ENCODE results near the gene SPINK1. TPM values are rescaled to one million over a fixed set of nuclear protein-coding genes. Genes with fewer than 3 reads are reported as not detected.

The SPINK1 gene
- total RNA-seq, 1 donor from 2014 or later, result not detected

GRCh38 chr5:147856801-147857200 lies 25.3 kb upstream of the SPINK1 start:
- Histone ChIP-seq H3K9me3 (no peaks in the 10 kb centered on the region), H3K36me3 (no peaks in the 10 kb centered on the region), H3K4me3 (no peak overlapping the region), H3K27ac (no peak overlapping the region), H3K27me3 (no peaks in the 10 kb centered on the region), H3K4me1 (no peaks in the 10 kb centered on the region)
- DNase-seq, result no peak
- intact Hi-C loops (cut with DNase I), result no loop called here
- no peak for ATAC-seq
- TF ChIP-seq CTCF (IDR thresholded peaks at IDR 0.05), result no peak

GRCh38 chr5:147855774-147856069 lies 24.3 kb upstream of the SPINK1 start:
- no peak for TF ChIP-seq CTCF (IDR thresholded peaks at IDR 0.05)
- ATAC-seq (no peak), DNase-seq (no peak)
- H3K27ac ChIP-seq, result no peak overlapping the region
- no peaks in the 10 kb centered on the region for H3K36me3 ChIP-seq
- H3K4me3 ChIP-seq, result no peak overlapping the region
- no peaks in the 10 kb centered on the region for H3K4me1 ChIP-seq
- no peaks in the 10 kb centered on the region for H3K27me3 ChIP-seq
- no peaks in the 10 kb centered on the region for H3K9me3 ChIP-seq
- intact Hi-C loops (cut with DNase I), result no loop called here

GRCh38 chr5:147854894-147855773 lies 23.7 kb upstream of the SPINK1 start:
- intact Hi-C loops (cut with DNase I), result no loop called here

GRCh38 chr5:147854331-147854730 lies 22.9 kb upstream of the SPINK1 start:
- H3K27me3 ChIP-seq, result no peaks in the 10 kb centered on the region
- no peak for DNase-seq
- H3K4me1 ChIP-seq, result no peaks in the 10 kb centered on the region
- no peaks in the 10 kb centered on the region for H3K36me3 ChIP-seq
- TF ChIP-seq CTCF (IDR thresholded peaks at IDR 0.05), result no peak
- no peak overlapping the region for H3K4me3 ChIP-seq
- no peak for ATAC-seq
- H3K9me3 ChIP-seq, result no peaks in the 10 kb centered on the region
- H3K27ac ChIP-seq, result no peak overlapping the region
- intact Hi-C loops (cut with DNase I), result no loop called here

More at GRCh38 chr5:147854894-147855773, 23.7 kb upstream of the SPINK1 start:
- no peak for TF ChIP-seq CTCF (IDR thresholded peaks at IDR 0.05)
- no peaks in the 10 kb centered on the region for H3K4me1 ChIP-seq
- no peak overlapping the region for H3K4me3 ChIP-seq
- no peak for ATAC-seq
- no peaks in the 10 kb centered on the region for H3K9me3 ChIP-seq
- H3K27me3 ChIP-seq, result no peaks in the 10 kb centered on the region
- H3K36me3 ChIP-seq, result no peaks in the 10 kb centered on the region
- H3K27ac ChIP-seq, result no peak overlapping the region
- no peak for DNase-seq

- TF ChIP-seq CTCF (IDR thresholded peaks at IDR 0.05), result no peak
- DNase-seq (no peak), ATAC-seq (no peak)
- intact Hi-C loops (cut with DNase I), result no loop called here
- no peaks in the 10 kb centered on the region for H3K36me3 ChIP-seq
- H3K4me1 ChIP-seq, result no peaks in the 10 kb centered on the region
- no peak overlapping the region for H3K4me3 ChIP-seq
- H3K27me3 ChIP-seq, result no peaks in the 10 kb centered on the region
- no peaks in the 10 kb centered on the region for H3K9me3 ChIP-seq
- H3K27ac ChIP-seq, result no peak overlapping the region
These were observed 22.0 kb upstream of the SPINK1 start for GRCh38 chr5:147853372-147853987.

All from upper lobe of right lung (tissue), 1 donor.